T-helper 22 cell (primary cell): ENCODE results near the gene SCLY.

Source experiments
- DNase-seq: peaks from one replicate; pipeline ENCODE4 v3.0.0-alpha.2; 2020; ENCODE audit warnings: low read depth

SCLY gene

GRCh38 chr2:238127165-238128060 lies 66.6 kb downstream of the SCLY start:
- DNase-seq: no peak

- DNase-seq: no peak
These were observed 67.2 kb downstream of the SCLY start for GRCh38 chr2:238128061-238128440.

- no peak for DNase-seq
These were observed 67.8 kb downstream of the SCLY start for GRCh38 chr2:238128534-238129001.

- no peak for DNase-seq
These were observed 68.6 kb downstream of the SCLY start for GRCh38 chr2:238129166-238130010.

- DNase-seq: no peak
These were observed 69.4 kb downstream of the SCLY start for GRCh38 chr2:238130111-238130695.

- DNase-seq: no peak
These were observed 70.2 kb downstream of the SCLY start for GRCh38 chr2:238130696-238131628.

- DNase-seq: no peak
These were observed 71.1 kb downstream of the SCLY start for GRCh38 chr2:238131761-238132462.

- no peak for DNase-seq
These were observed 72.0 kb downstream of the SCLY start for GRCh38 chr2:238132463-238133450.

- DNase-seq: no peak
These were observed 72.9 kb downstream of the SCLY start for GRCh38 chr2:238133499-238134392.

- DNase-seq: no peak
These were observed 73.6 kb downstream of the SCLY start for GRCh38 chr2:238134393-238134785.

- no peak for DNase-seq
These were observed 74.9 kb downstream of the SCLY start for GRCh38 chr2:238135601-238136150.

GRCh38 chr2:238136820-238137537 lies 76.2 kb downstream of the SCLY start:
- no peak for DNase-seq

- no peak for DNase-seq
These were observed 77.1 kb downstream of the SCLY start for GRCh38 chr2:238137885-238138284.

GRCh38 chr2:238138331-238139195 lies 77.8 kb downstream of the SCLY start, which contains the start of gene KLHL30:
TSS of gene KLHL30 (plus strand) at chr2:238138668. CDS start at chr2:238140755, 2,087 bp downstream.
- no peak for DNase-seq

GRCh38 chr2:238139196-238140039 lies 78.6 kb downstream of the SCLY start:
- no peak for DNase-seq
